ENCODE results near the gene KIN.

DNA sequence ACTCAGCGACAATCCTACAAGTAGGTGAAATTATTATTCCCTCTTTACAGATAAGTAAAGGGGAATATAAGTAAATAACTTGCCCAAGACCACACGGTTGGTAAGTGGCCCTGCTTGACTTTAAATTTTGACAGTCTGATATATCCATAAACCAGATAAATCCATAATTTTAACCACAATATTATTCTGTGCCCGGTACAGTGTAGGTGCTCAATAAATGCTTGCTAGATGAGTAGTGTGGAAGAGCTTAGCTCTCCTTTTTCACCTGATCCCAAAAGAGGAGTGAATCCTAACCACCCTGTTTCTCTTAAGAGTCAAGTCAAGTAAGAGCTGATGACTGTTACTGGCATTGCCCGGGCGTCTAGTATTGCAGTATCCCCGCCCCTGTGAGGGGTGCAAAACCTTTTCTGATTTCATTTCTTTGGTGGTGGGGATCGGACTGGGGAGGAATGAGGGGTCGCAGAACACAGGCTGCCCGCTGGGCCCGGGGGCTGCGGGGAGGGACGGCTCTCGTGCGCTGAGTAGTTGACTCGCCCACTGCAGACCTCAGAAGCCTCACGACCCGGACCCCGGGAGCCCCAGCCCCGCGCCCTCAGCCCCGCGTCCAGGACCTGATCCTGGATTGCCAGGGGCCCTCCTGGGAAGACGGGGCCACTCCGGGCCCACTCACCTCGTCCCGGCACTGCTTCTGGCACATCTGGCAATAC is 490 bp downstream of the KIN start:
- TF ChIP-seq, protein P1, sequence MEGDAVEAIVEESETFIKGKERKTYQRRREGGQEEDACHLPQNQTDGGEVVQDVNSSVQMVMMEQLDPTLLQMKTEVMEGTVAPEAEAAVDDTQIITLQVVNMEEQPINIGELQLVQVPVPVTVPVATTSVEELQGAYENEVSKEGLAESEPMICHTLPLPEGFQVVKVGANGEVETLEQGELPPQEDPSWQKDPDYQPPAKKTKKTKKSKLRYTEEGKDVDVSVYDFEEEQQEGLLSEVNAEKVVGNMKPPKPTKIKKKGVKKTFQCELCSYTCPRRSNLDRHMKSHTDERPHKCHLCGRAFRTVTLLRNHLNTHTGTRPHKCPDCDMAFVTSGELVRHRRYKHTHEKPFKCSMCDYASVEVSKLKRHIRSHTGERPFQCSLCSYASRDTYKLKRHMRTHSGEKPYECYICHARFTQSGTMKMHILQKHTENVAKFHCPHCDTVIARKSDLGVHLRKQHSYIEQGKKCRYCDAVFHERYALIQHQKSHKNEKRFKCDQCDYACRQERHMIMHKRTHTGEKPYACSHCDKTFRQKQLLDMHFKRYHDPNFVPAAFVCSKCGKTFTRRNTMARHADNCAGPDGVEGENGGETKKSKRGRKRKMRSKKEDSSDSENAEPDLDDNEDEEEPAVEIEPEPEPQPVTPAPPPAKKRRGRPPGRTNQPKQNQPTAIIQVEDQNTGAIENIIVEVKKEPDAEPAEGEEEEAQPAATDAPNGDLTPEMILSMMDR (IDR thresholded peaks at IDR 0.05): no peak
- no peak for TF ChIP-seq POLR2A (IDR thresholded peaks at IDR 0.05)

Data from testis (tissue), 2 donors.